Right atrium auricular region (tissue), 2 donors: ENCODE results near the gene CAPN1. TPM values are rescaled to one million over a fixed set of nuclear protein-coding genes. Genes with fewer than 3 reads are reported as not detected.

Experiments
- DNase-seq: peaks from one replicate; pipeline ENCODE4 v3.0.0-alpha.2; 2019; ENCODE audit warnings: low spot score
- H3K27ac ChIP-seq, 2 donors: fragments of 200-600 bp; sonication (generic); 1 replicate in 1 of 2; 2 replicates in 1 of 2; pipeline ENCODE4 v1.5.1; 2016 to 2019
- H3K27me3 ChIP-seq, 2 donors: fragments of 200-600 bp; sonication (generic); one replicate each; pipeline versions ENCODE4 v1.5.1 to v1.6.0; 2017 to 2019
- H3K36me3 ChIP-seq: fragments of 200-600 bp; sonication (generic); one replicate; pipeline ENCODE4 v1.5.1; 2016
- H3K4me1 ChIP-seq, 2 donors: fragments of 200-600 bp; sonication (generic); one replicate each; pipeline versions ENCODE4 v1.5.1 to v1.6.0; 2017 to 2019
- H3K4me3 ChIP-seq, 2 donors: fragments of 200-600 bp; sonication (generic); 1 replicate in 1 of 2; 2 replicates in 1 of 2; pipeline ENCODE4 v1.5.1; 2017 to 2019; ENCODE audit warnings: mild to moderate bottlenecking in 1 of 2, moderate library complexity in 1 of 2
- H3K9me3 ChIP-seq, 2 donors: fragments of 200-600 bp; sonication (generic); one replicate each; pipeline ENCODE4 v1.5.1; 2019
- total RNA-seq, 2 donors: library from RNA; depleted of rRNA; stranded (reverse); fragments of >200 nt; gene quantifications; one replicate each; pipeline ENCODE4 v1.1.0, GENCODE V29; 2016
- TF ChIP-seq, protein P1 (sequence below), 2 donors: fragments of 200-600 bp; sonication (generic); IDR thresholded peaks; one replicate each; pipeline ENCODE4 v1.5.1; 2019; ENCODE audit warnings: antibody characterized with exemption in 2 of 2

CAPN1 gene
- total RNA-seq, 2 donors from 2014 or later = 89.9 to 93.0 TPM

DNA sequence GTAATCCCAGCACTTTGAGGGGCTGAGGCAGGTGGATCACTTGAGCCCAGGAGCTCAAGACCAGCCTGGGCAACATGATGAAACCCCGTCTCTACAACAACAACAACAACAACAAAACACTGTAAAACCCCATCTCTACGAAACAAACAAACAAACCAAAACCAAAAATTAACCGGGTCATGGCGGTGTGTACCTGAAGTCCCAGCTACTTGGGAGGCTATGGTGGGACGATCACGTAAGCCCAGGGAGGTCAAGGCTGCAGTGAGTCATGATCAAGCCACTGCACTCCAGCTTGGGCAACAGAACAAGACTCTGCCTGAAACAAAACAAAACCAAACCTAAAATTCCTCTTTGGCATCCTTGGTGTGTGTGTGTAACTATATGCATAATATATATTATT, 73.0 kb downstream of the CAPN1 start:
- no peak for DNase-seq
- H3K9me3 ChIP-seq = no peaks in the 10 kb centered on the region
- H3K27ac ChIP-seq = no peak overlapping the region
- no peaks in the 10 kb centered on the region for H3K4me1 ChIP-seq
- H3K36me3 ChIP-seq = no peaks in the 10 kb centered on the region
- H3K27me3 ChIP-seq = no peaks in the 10 kb centered on the region
- TF ChIP-seq, protein P1, sequence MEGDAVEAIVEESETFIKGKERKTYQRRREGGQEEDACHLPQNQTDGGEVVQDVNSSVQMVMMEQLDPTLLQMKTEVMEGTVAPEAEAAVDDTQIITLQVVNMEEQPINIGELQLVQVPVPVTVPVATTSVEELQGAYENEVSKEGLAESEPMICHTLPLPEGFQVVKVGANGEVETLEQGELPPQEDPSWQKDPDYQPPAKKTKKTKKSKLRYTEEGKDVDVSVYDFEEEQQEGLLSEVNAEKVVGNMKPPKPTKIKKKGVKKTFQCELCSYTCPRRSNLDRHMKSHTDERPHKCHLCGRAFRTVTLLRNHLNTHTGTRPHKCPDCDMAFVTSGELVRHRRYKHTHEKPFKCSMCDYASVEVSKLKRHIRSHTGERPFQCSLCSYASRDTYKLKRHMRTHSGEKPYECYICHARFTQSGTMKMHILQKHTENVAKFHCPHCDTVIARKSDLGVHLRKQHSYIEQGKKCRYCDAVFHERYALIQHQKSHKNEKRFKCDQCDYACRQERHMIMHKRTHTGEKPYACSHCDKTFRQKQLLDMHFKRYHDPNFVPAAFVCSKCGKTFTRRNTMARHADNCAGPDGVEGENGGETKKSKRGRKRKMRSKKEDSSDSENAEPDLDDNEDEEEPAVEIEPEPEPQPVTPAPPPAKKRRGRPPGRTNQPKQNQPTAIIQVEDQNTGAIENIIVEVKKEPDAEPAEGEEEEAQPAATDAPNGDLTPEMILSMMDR (IDR thresholded peaks at IDR 0.05) = no peak
- H3K4me3 ChIP-seq = no peak overlapping the region

DNA sequence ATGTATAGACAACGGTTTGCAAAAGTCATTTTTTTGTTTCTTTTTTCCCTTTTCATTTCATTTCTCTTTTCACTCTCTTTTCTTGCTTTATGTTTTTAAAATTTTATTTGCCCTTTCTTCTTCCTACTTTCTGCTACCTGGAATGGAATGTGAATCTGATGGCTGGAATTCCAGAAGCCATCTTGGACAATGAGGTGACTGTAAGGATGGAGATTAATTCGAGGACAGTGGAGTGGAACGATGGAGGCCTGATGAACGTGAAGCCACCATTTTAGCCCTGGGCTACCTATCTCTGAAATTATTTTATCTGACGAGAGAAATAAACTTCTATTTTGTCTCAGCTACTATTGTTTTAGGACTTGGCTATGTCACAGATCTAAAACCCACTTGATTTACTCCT, 77.3 kb downstream of the CAPN1 start:
- peaks cover 0 to 18% of the 10 kb centered on the region in 2 donors for H3K4me1 ChIP-seq
- no peaks in the 10 kb centered on the region for H3K27me3 ChIP-seq
- TF ChIP-seq, protein P1 (IDR thresholded peaks at IDR 0.05) = no peak
- no peaks in the 10 kb centered on the region for H3K9me3 ChIP-seq
- H3K36me3 ChIP-seq = no peaks in the 10 kb centered on the region
- no peak for DNase-seq
- no peak overlapping the region for H3K27ac ChIP-seq
- H3K4me3 ChIP-seq = no peak overlapping the region

DNA sequence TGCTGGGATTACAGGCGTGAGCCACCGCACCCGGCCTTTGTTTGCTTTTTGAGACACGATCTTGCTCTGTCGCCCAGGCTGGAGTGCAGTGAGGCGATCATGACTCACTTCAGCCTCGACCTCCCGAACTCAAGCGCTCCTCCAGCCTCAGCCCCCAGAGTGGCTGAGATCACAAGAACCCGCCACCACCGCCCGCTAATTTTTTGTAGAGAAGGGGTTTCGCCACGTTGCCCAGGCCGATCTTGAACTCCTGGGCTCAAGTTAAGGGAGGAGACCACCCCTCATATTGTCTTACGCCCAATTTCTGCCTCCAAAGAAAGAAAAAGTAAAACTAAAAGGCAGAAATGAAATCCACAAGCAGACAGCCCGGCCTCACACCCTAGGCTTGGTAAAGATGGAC, 78.6 kb downstream of the CAPN1 start:
- TF ChIP-seq, protein P1 (IDR thresholded peaks at IDR 0.05) = no peak
- H3K27me3 ChIP-seq = no peaks in the 10 kb centered on the region
- no peak overlapping the region for H3K4me3 ChIP-seq
- H3K9me3 ChIP-seq = no peaks in the 10 kb centered on the region
- H3K36me3 ChIP-seq = no peaks in the 10 kb centered on the region
- no peak overlapping the region for H3K27ac ChIP-seq
- no peak for DNase-seq
- H3K4me1 ChIP-seq = peaks cover 0 to 18% of the 10 kb centered on the region in 2 donors

DNA sequence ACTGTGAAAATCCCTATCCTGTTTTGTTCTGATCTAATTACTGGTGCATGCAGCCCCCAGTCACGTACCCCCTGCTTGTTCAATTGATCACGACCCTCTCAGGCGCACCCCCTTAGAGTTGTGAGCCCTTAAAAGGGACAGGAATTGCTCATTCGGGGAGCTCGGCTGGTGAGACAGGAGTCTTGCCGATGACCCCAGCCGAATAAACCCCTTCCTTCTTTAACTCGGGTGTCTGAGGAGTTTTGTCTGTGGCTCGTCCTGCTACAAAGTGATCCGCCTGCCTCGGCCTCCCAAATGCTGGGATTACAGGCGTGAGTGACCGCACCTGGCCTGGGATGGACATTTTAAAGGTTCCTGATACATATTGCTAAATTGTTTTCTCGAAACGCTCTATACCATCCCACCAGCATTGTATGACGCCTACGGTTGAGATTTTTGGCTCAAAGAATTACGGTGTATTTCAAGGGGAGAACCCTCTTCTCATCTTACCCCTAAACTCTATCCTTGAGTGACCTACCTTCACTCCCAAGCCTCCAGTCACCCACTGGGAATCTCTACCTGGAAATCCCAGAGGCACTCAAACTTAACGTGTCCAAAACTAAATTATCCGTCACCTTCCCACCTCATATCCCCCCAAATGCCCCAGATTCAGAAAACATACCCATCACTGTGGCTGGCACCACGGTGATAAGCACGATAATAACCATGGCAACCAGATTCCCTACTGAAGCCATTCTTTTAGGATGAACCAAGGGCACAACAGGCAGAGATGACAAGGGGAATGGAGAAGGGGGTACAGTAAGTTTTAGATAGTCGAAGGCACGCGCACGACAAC, 79.2 kb downstream of the CAPN1 start:
- TF ChIP-seq, protein P1 (IDR thresholded peaks at IDR 0.05) = no peak
- H3K27me3 ChIP-seq = no peaks in the 10 kb centered on the region
- peak overlapping the region; percentile 48 to 68 for H3K4me3 ChIP-seq
- no peak for DNase-seq
- H3K36me3 ChIP-seq = no peaks in the 10 kb centered on the region
- peak overlapping the region; percentile 87 to 88 for H3K27ac ChIP-seq
- H3K4me1 ChIP-seq = peaks cover 0 to 18% of the 10 kb centered on the region in 2 donors
- no peaks in the 10 kb centered on the region for H3K9me3 ChIP-seq

Other genes with a start within 250 kb of the CAPN1 start
- not detected for gene GPHA2, start 246.0 kb upstream of the CAPN1 start, total RNA-seq
- not detected for gene MAJIN, start 209.8 kb upstream of the CAPN1 start, total RNA-seq
- gene BATF2, start 185.0 kb upstream of the CAPN1 start, total RNA-seq = 1 to 10 TPM; 1.1 to 1.6 TPM
- 100 to 1,000 TPM; 155 to 207 TPM for gene ARL2, start 167.8 kb upstream of the CAPN1 start, total RNA-seq
- 10 to 100 TPM; 19.4 to 21.8 TPM for gene SNX15, start 154.5 kb upstream of the CAPN1 start, total RNA-seq
- gene SAC3D1, start 140.7 kb upstream of the CAPN1 start, total RNA-seq = 1 to 10 TPM; 5.4 to 6.8 TPM
- gene NAALADL1, start 123.4 kb upstream of the CAPN1 start, total RNA-seq = 10 to 100 TPM in 1 of 2 donors, 1 to 10 TPM in 1; 6.0 to 18.9 TPM
- gene CDCA5, start 97.9 kb upstream of the CAPN1 start, total RNA-seq = under 1 TPM; 0.16 to 0.52 TPM
- 10 to 100 TPM; 26.7 to 38.4 TPM for gene ZFPL1, start 97.7 kb upstream of the CAPN1 start, total RNA-seq
- gene VPS51, start 85.7 kb upstream of the CAPN1 start, total RNA-seq = 100 to 1,000 TPM in 1 of 2 donors, 10 to 100 TPM in 1; 98.5 to 147 TPM
- 100 to 1,000 TPM; 134 to 199 TPM for gene TM7SF2, start 70.1 kb upstream of the CAPN1 start, total RNA-seq
- 10 to 100 TPM in 1 of 2 donors, 1 to 10 TPM in 1; 8.7 to 12.0 TPM for gene ZNHIT2, start 64.2 kb upstream of the CAPN1 start, total RNA-seq
- 100 to 1,000 TPM; 361 to 585 TPM for gene FAU, start 59.8 kb upstream of the CAPN1 start, total RNA-seq
- 10 to 100 TPM; 38.8 to 47.8 TPM for gene MRPL49, start 59.6 kb upstream of the CAPN1 start, total RNA-seq
- 10 to 100 TPM; 29.1 to 52.0 TPM for gene SYVN1, start 47.4 kb upstream of the CAPN1 start, total RNA-seq
- not detected for gene SPDYC, start 11.7 kb upstream of the CAPN1 start, total RNA-seq
- gene POLA2, start 80.0 kb downstream of the CAPN1 start, total RNA-seq = 10 to 100 TPM in 1 of 2 donors, 1 to 10 TPM in 1; 4.5 to 12.4 TPM
- 10 to 100 TPM; 14.4 to 31.0 TPM for gene CDC42EP2, start 132.9 kb downstream of the CAPN1 start, total RNA-seq
- 10 to 100 TPM; 46.3 TPM for gene DPF2, start 151.9 kb downstream of the CAPN1 start, total RNA-seq
- under 1 TPM in 1 of 2 donors, not detected in 1; 0.22 TPM for gene TIGD3, start 172.8 kb downstream of the CAPN1 start, total RNA-seq
- 1 to 10 TPM; 2.6 to 3.3 TPM for gene SLC25A45, start 200.7 kb downstream of the CAPN1 start, total RNA-seq
- gene FRMD8, start 204.7 kb downstream of the CAPN1 start, total RNA-seq = 10 to 100 TPM; 10.2 to 23.8 TPM
- gene NEAT1, start 240.9 kb downstream of the CAPN1 start, total RNA-seq = 10 to 100 TPM; 43.7 to 52.5 TPM